GM15510 (cell line): ENCODE measurements around the gene PMEL.

Experiments used
- POLR2A ChIP-seq: IDR thresholded peaks from 3 replicates; pipeline ENCODE4 v1.6.1; 2011; ENCODE audit warnings: borderline replicate concordance; ENCODE audit not compliant: insufficient read length; ENCODE audit errors: extremely low read depth

PMEL gene

DNA sequence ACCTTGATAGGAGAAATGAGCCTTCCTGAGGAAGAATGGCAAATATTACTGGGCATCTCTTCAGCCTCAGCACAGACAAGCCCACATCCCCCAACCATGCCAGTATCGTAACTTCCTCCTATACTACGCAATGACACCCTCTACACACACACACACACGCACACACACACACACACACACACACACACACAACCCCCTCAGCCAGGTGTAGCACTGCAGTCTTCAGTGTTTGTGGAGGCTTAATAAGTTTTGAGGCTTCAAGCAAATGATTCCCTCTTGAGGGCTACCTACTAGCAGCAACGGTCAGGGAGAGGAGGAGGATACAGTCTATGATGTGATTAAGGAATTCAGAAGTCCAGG lies 33.3 kb downstream of the PMEL start:
- TF ChIP-seq POLR2A = peak; percentile 22

GRCh38 chr12:55931780-55932550 lies 33.9 kb downstream of the PMEL start:
- peak; percentile 33 for TF ChIP-seq POLR2A

GRCh38 chr12:55931317-55931779 lies 34.5 kb downstream of the PMEL start:
- no peak for TF ChIP-seq POLR2A

GRCh38 chr12:55930771-55931316 lies 35.0 kb downstream of the PMEL start, which contains the start of gene DGKA:
DGKA (plus strand) TSS chr12:55931162; CDS start chr12:55936504, 5,342 bp downstream.
- no peak for TF ChIP-seq POLR2A

DNA sequence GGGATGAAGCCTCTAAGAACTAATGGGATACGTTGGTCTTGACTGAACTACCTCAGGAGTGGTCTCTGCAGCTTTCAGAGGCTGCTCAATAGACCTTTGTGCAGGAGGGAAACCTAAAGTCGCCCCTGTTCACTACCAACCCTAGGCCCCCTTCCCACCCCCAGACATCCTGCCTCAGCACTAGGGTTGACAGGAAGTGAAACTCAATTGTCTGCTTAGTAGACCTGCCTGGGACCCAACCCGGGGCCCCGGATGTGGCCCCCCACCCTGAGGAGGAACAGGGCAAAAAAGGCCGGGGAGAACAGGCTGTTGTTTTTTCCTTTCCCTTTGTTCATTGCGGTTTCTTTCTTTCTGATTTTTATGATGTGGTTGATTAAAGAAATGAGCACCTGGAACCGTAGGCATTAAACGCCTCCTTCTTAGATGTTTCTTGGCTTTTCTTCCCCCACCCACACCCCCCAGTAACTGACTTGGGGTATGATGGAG lies 36.5 kb downstream of the PMEL start:
- peak; percentile 56 for TF ChIP-seq POLR2A

DNA sequence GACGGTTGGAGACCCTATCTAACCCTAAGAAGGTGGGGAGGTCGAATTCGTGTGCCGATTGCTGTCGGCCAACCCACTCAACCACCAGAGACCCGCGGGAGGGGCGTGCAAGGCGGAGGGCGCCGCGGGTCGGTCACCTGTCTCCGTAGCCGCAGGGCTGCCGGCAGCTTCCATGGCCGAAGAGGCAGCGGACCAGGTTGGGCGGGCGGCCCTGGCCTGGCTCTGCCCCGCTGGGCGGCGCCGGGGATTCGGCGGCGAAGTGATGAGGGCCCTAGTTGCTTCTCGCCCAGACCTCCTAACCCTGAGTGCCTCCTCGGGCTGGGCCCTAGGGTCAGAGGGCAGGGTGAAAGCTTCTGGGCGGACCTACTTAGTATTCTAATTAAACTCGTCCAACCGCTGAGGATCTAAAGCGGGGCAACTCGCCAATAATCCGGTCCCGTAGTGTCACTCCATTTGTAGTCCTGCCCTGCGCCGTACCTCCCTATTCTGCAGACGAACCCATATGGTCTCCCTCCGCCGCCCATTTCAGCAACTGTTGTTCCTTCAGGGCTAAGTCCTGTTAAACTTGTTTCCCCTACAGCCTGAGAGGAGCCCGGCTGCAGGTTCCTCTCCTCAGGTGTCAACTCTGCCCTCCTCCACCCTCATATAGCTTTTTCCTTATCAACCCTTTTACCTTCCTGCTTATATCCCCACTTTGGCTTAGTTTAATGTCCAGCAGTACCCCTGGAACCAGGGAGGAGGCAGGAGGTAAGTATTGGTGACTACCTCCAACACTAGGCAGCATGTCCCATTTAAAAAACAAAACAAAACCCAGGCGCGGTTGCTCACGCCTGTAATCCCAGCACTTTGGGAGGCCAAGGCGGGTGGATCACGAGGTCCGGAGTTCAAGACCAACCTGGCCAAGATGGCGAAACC lies 38.0 kb downstream of the PMEL start, which contains the start of gene PYM1:
Gene PYM1 (minus strand): TSS at position 307 of the 915 bp plus-strand sequence. CDS start 133 bp downstream, at position 174.
- peak; percentile 88 for TF ChIP-seq POLR2A

DNA sequence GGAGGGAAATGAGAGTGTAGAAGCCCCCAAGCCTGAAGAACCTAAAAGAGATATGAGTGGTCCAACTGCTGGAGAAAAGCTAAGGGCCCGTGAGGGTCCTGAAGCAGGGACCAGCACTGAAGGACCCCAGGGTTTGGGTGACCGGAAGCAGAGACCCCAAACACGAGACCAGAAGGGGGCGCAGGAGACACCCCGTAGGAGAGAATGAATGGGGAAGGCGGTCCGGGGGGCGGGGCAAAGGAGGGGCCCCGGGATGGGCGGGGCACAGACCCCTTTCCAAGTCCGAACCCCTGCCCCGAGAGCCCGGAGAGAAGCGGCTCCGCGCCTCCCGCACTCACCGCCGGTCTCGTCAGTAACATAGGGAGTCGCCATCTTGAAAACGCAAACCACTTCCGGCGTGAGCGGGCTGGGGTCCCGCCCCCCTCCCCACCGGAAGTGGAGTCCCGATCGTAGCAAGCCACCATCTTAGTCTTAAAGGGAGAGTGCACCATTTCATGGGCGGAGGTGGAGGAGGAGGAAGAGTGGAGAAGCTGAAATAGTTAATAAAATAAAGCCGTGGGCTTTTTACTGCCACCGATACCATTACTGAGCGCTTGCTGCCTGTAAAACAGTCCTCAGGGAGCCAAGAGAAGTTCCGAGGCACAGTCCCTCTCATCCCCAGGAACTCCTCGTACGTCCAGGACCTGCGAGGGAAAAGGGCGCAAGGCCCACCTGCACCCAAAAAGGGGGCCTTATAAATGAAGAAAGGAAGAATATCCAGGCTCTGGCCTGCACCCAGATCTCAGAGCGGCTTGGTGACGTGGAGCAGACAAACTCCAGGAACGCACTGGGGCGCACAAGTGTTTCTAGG lies 38.9 kb downstream of the PMEL start:
- TF ChIP-seq POLR2A = peak; percentile 65

DNA sequence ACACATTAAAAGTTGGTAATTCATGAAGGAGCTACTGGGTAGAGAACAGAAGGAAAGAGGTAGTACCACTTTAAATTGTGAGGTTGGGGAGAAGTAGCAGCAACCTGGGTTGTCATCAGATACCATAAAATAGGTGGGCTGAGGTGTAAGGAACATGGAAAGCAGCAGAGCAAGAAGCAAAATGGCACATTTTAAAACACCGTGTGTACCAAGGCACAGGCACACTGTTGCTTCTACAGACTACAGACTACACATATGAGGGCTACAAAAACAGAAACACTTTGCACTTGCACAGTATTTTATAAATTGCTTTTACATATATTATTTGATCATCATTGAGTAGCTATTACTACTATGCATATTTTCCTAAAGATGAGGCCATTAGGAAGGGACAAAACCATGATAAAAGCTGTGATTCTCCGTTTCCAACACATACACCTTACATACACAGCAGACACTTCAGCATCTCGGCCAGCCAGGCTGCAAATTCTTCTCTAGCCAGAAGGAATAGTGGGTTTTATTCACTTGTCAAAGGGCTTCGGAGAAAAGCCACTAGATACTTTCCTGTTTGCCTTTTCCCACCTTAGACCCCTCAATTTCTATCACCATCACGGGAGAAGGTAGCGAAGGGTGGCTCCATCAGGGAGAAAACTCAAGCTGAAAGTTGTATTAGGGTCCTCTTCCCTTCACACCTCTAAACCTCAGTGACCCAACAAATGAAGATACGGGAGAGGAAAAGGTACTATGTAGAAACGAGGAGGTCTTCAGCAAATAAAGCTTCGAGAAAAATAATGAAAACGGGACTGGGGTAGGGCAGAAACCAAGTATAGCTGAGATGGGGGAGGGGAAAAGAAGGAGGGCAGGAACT lies 39.7 kb downstream of the PMEL start:
- TF ChIP-seq POLR2A = no peak

- no peak for TF ChIP-seq POLR2A
Observed at GRCh38 chr12:55925371-55925770, 40.5 kb downstream of the PMEL start.

DNA sequence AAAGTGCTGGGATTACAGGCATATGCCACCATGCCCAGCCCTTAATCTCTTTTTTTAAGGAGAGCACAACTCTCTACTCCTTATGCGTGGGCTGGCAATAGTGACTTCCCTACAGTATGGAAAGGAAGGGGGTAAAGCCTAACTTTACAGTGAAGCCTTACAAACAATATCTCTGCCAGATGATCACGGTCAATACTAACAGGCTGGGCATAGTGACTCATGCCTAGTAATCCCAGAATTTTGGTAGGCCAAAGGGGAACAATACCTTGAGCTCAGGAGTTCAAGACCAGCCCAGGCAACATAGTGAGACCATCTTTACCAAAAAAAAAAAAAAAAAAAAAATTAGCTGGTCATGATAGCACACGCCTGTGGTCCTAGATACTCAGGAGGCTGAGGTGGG lies 43.7 kb downstream of the PMEL start:
- no peak for TF ChIP-seq POLR2A

DNA sequence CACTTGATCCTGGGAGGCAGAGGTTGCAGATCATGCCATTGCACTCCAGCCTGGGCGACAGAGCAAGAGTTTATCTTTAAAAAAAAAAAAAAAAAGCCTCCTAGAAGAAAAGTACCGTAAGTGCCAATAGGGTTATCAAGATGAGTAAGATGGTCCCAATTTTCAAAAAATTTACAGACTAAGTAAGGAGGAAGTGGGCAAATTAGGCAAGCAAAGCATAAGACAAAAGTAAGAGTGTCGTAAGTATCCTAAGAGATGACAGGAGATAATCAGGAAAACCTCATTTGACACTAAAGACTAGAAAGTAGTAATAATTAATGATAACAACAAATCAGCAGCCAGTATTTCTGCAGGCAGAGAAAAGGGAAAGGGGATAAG lies 50.4 kb downstream of the PMEL start:
- TF ChIP-seq POLR2A = no peak

DNA sequence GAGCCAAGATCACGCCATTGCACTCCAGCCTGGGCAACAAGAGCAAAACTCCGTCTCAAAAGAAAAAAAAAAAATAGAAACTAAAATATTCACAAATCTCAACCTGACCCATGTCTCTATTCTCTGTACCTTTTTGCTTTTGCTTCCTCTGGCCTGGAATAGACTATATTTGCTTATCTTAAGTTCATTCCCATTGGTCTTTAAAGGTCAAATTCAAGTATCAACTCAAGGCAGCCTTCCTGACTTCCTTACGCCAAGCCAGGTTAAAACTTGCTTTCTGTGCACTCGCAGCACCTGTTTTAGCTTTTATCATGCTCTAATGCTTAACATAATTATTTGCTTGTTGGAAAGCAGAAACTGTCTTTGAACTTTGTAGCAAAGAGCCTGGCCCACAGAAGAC lies 52.9 kb downstream of the PMEL start:
- TF ChIP-seq POLR2A = no peak

GRCh38 chr12:55909513-55909884 lies 56.3 kb downstream of the PMEL start:
- TF ChIP-seq POLR2A = no peak
